K562 (cell line): Measurements from ENCODE around the gene CCL20. TPM values are rescaled to one million over a fixed set of nuclear protein-coding genes. Genes with fewer than 3 reads are reported as not detected.

Experiments used
- ATAC-seq: fragments of 200-7000 bp; cut with Tn5 transposase; 3 replicates; pipeline ENCODE4 v1.9.1; 2020; ENCODE audit warnings: moderate library complexity
- BruUV-seq: library from RNA; stranded (reverse); fragments of 400-500 nt; replicated peaks from 2 replicates; lab custom pipeline; 2021; lab: Mats Ljungman, UMichigan
- CTCF ChIA-PET: fragments of 300-600 bp; formaldehyde crosslinking; extraction: SDS; loops from one replicate; lab custom pipeline; 2021; ENCODE audit warnings: low intra/inter-chr PET ratio; lab: Yijun Ruan, JAX
- POLR2A ChIA-PET: fragments of 300-600, 350-650 bp; sonication (Branson Sonifier 250); formaldehyde crosslinking; extraction: SDS; loops from one replicate; lab custom pipeline; 2021; ENCODE audit warnings: antibody characterized with exemption, inconsistent platforms; lab: Yijun Ruan, JAX
- DNase-seq, 4 experiments: peaks; one replicate each; pipeline versions ENCODE4 v3.0.0 to v3.0.0-alpha.2; 2011 to 2018; ENCODE audit warnings: low spot score in 3 of 4, mixed read lengths in 3 of 4; ENCODE audit errors: extremely low read depth in 1 of 4
- FAIRE-seq: peaks from 2 replicates; lab custom pipeline; 2011; peaks lifted over from hg19 to GRCh38; lab: Jason Lieb, UNC
- H2AFZ ChIP-seq: 2 replicates; pipeline ENCODE4 v1.6.0; 2011; ENCODE audit warnings: low read depth, low read length, control low read depth, inconsistent platforms
- H3K27ac ChIP-seq: fragments of 200-600 bp; 3 replicates; pipeline ENCODE4 v1.8.0; 2011; ENCODE audit warnings: low read depth, mild to moderate bottlenecking, control low read depth, inconsistent platforms, low read length, moderate library complexity, mixed read lengths; ENCODE audit errors: extremely low read depth
- H3K27me3 ChIP-seq, 2 experiments: fragments of 300-600 bp in 1 of 2; 2 replicates in 1 of 2; 3 replicates in 1 of 2; pipeline versions ENCODE4 v1.6.0 to v1.8.0; 2011; ENCODE audit warnings: inconsistent platforms in 2 of 2, low read length in 2 of 2, mild to moderate bottlenecking in 1 of 2, mixed read lengths in 1 of 2, moderate library complexity in 1 of 2; ENCODE audit not compliant: control insufficient read depth in 2 of 2, insufficient read depth in 2 of 2
- H3K36me3 ChIP-seq: fragments of 300-600 bp; 3 replicates; pipeline ENCODE4 v1.8.0; 2011; ENCODE audit warnings: mild to moderate bottlenecking, low read length, inconsistent platforms; ENCODE audit not compliant: control insufficient read depth, insufficient read depth
- H3K4me1 ChIP-seq, 2 experiments: fragments of 200-600 bp in 1 of 2; replicated peaks in 1 of 2; 2 replicates in 1 of 2; 3 replicates in 1 of 2; pipeline versions ENCODE4 v1.5.1 to v1.8.0; 2011; ENCODE audit warnings: inconsistent platforms in 2 of 2, low read length in 2 of 2, mild to moderate bottlenecking in 1 of 2, mixed read lengths in 1 of 2, moderate library complexity in 1 of 2; ENCODE audit not compliant: control insufficient read depth in 2 of 2, insufficient read depth in 2 of 2
- H3K4me2 ChIP-seq: 2 replicates; pipeline ENCODE4 v1.6.1; 2011; ENCODE audit warnings: low read length, control low read depth, inconsistent platforms, mixed read lengths; ENCODE audit not compliant: insufficient read depth
- H3K4me3 ChIP-seq: fragments of 200-600 bp; sonication (generic), shearing (Covaris generic); 2 replicates; pipeline ENCODE4 v1.5.1; 2016; ENCODE audit warnings: control low read depth, inconsistent platforms
- H3K79me2 ChIP-seq: fragments of 200-600 bp; 3 replicates; pipeline ENCODE4 v1.8.0; 2011; ENCODE audit warnings: low read length, inconsistent platforms; ENCODE audit not compliant: control insufficient read depth, insufficient read depth
- H3K9ac ChIP-seq, 2 experiments: 2 replicates each; pipeline versions ENCODE4 v1.6.0 to v1.6.1; 2011; ENCODE audit warnings: low read depth in 2 of 2, low read length in 2 of 2, control low read depth in 1 of 2, inconsistent platforms in 1 of 2, mild to moderate bottlenecking in 1 of 2, mixed read lengths in 1 of 2; ENCODE audit not compliant: insufficient read depth in 1 of 2
- H3K9me1 ChIP-seq: one replicate; pipeline ENCODE4 v1.6.0; 2011; ENCODE audit warnings: inconsistent platforms, mild to moderate bottlenecking, low read length, moderate library complexity; ENCODE audit not compliant: control insufficient read depth, insufficient read depth
- H3K9me3 ChIP-seq: replicated peaks from 2 replicates; pipeline ENCODE4 v1.5.1; 2011; ENCODE audit warnings: low read depth, low read length, inconsistent platforms; ENCODE audit not compliant: control insufficient read depth, insufficient read depth
- H4K20me1 ChIP-seq: replicated peaks from 2 replicates; pipeline ENCODE4 v1.6.1; 2011; ENCODE audit warnings: low read length, inconsistent platforms, mixed read lengths; ENCODE audit not compliant: control insufficient read depth, insufficient read depth
- BHLHE40 ChIP-seq: IDR thresholded peaks from 2 replicates; pipeline ENCODE4 v1.6.1; 2011; ENCODE audit warnings: low read length, improper control_type of control experiment
- BRD9 ChIP-seq: fragments of 450-650 bp; IDR thresholded peaks from 2 replicates; pipeline ENCODE4 v1.6.1; 2018; ENCODE audit warnings: low read depth; ENCODE audit not compliant: partially characterized antibody
- FIP1L1 ChIP-seq: fragments of 200-400 bp; formaldehyde crosslinking; IDR thresholded peaks from 2 replicates; pipeline ENCODE4 v1.6.1; 2018; ENCODE audit warnings: mild to moderate bottlenecking, low read depth, low read length; ENCODE audit not compliant: poor library complexity, severe bottlenecking
- GABPA ChIP-seq: fragments of 200-800 bp; sonication (Bioruptor generic); conservative IDR thresholded peaks from 2 replicates; pipeline ENCODE4 v1.6.1; 2016; ENCODE audit warnings: low read depth, missing genetic modification characterization, missing compliant biosample characterization
- HDAC6 ChIP-seq: IDR thresholded peaks from 2 replicates; pipeline ENCODE4 v1.6.1; 2012; ENCODE audit warnings: low read depth, mild to moderate bottlenecking, control low read depth, inconsistent platforms, low read length, moderate library complexity
- KDM1A ChIP-seq, 2 experiments: fragments of 450-650 bp; IDR thresholded peaks; 2 replicates each; pipeline ENCODE4 v1.6.1; 2016; ENCODE audit warnings: mild to moderate bottlenecking in 2 of 2
- LEF1 ChIP-seq: fragments of 450-650 bp; IDR thresholded peaks from 2 replicates; pipeline ENCODE4 v1.6.1; 2016; ENCODE audit warnings: mild to moderate bottlenecking
- NUFIP1 ChIP-seq: fragments of 450-650 bp; IDR thresholded peaks from 2 replicates; pipeline ENCODE4 v1.6.1; 2018; ENCODE audit not compliant: partially characterized antibody
- SP1 ChIP-seq: sonication (generic); formaldehyde crosslinking; IDR thresholded peaks from 2 replicates; pipeline ENCODE4 v1.8.1; 2022; ENCODE audit warnings: mild to moderate bottlenecking, missing genetic modification reagents
- THRAP3 ChIP-seq: fragments of 450-650 bp; IDR thresholded peaks from 2 replicates; pipeline ENCODE4 v1.6.1; 2016; ENCODE audit warnings: mild to moderate bottlenecking, inconsistent platforms, borderline replicate concordance
- YBX1 ChIP-seq: fragments of 450-650 bp; IDR thresholded peaks from 2 replicates; pipeline ENCODE4 v1.7.1; 2016; ENCODE audit warnings: mild to moderate bottlenecking
- ZKSCAN3 ChIP-seq: fragments of 250-450 bp; sonication (Bioruptor Pico); IDR thresholded peaks from 2 replicates; pipeline ENCODE4 v1.4.0; 2020
- ZNF133 ChIP-seq: fragments of 250-450 bp; sonication (Bioruptor Pico); IDR thresholded peaks from 2 replicates; pipeline ENCODE4 v1.4.0; 2020; ENCODE audit warnings: mild to moderate bottlenecking
- ZNF174 ChIP-seq: fragments of 250-450 bp; sonication (Bioruptor Pico); IDR thresholded peaks from 2 replicates; pipeline ENCODE4 v1.4.0; 2020; ENCODE audit warnings: mild to moderate bottlenecking
- ZNF609 ChIP-seq: sonication (generic); formaldehyde crosslinking; IDR thresholded peaks from 2 replicates; pipeline ENCODE4 v1.8.1; 2023; ENCODE audit warnings: missing genetic modification reagents, mild to moderate bottlenecking, borderline replicate concordance
- WGBS: fragments of 100-300 bp; shearing (Covaris generic); methylation state at CpG from one replicate; pipeline ENCODE4 v1.1.6; 2016; ENCODE audit warnings: low coverage, mixed read lengths; ENCODE audit not compliant: insufficient coverage; ENCODE audit errors: missing lambda C conversion rate; 5-methylcytosine and 5-hydroxymethylcytosine counted together
- in situ Hi-C: fragments of 300-500 bp; cut with MboI; formaldehyde crosslinking; loops from 4 replicates; pipeline ENCODE4 v1.15.0; 2018; ENCODE audit warnings: inconsistent platforms, mixed read lengths
- intact Hi-C: fragments of 100-400 bp; cut with micrococcal nuclease; formaldehyde crosslinking; loops from 2 replicates; pipeline ENCODE4 v1.14.2; 2022
- polyA plus RNA-seq, 8 experiments: library from polyadenylated mRNA; depleted of rRNA in 4 of 8; stranded (reverse) in 5 of 8; unstranded in 3 of 8; fragments of >200 nt; fragmentation: Nextera tagmentation in 2 of 8; fragmentation: Illumina TruSeq in 1 of 8; extraction: Ambion mirVana in 2 of 8; extraction: Trizol in 1 of 8; gene quantifications; 2 replicates each; pipeline versions ENCODE4 v1.2.1 to v1.2.3, GENCODE V29; 2011 to 2014; ENCODE audit warnings: inconsistent platforms in 1 of 8, missing spikeins in 1 of 8
- total RNA-seq, 7 experiments: library from RNA; depleted of rRNA in 6 of 7; stranded (reverse); fragments of >200 nt in 6 of 7; fragmentation: Illumina TruSeq in 2 of 7; extraction: Trizol in 2 of 7; gene quantifications; 2 replicates each; pipeline versions ENCODE4 v1.2.1 to v1.2.3, GENCODE V29; 2011 to 2021; ENCODE audit warnings: low replicate concordance in 1 of 7

The CCL20 gene
- total and polyA plus RNA-seq, 9 of the 15 experiments (the other 6 are each of a cell fraction or from before 2014, with no cell fraction given) = 0.29 TPM; not detected in 8

GRCh38 chr2:227848586-227848985 lies 34.9 kb downstream of the CCL20 start:
- intact Hi-C loops = no loop called here
- no peak overlapping the region for H2AFZ ChIP-seq
- H3K9ac ChIP-seq = no peak overlapping the region
- no peak overlapping the region for H3K4me2 ChIP-seq
- no TSS peak for BruUV-seq
- H3K36me3 ChIP-seq = no peaks in the 10 kb centered on the region
- H3K27ac ChIP-seq = no peak overlapping the region
- 0% methylated on average over 3 of the region's 4 CpGs for WGBS
- no peak for DNase-seq
- no peaks in the 10 kb centered on the region for H3K9me1 ChIP-seq
- no peaks in the 10 kb centered on the region for H3K79me2 ChIP-seq
- no peaks in the 10 kb centered on the region for H3K9me3 ChIP-seq
- TF ChIP-seq YBX1 (no peak), THRAP3 (no peak), SP1 (no peak), BHLHE40 (no peak), KDM1A (IDR thresholded peaks at IDR 0.05) (no peak), FIP1L1 (no peak), ZNF133 (CRISPR knock-in tag) (no peak)
- TF ChIP-seq, all 486 proteins: peak for 0
- H4K20me1 ChIP-seq = no peaks in the 10 kb centered on the region
- no peaks in the 10 kb centered on the region for H3K27me3 ChIP-seq
- CTCF ChIA-PET = no interaction called here
- ATAC-seq (no peak), FAIRE-seq (no peak)
- in situ Hi-C loops = no loop called here
- H3K4me3 ChIP-seq = no peak overlapping the region
- POLR2A ChIA-PET = no interaction called here
- H3K4me1 ChIP-seq = no peaks in the 10 kb centered on the region

DNA sequence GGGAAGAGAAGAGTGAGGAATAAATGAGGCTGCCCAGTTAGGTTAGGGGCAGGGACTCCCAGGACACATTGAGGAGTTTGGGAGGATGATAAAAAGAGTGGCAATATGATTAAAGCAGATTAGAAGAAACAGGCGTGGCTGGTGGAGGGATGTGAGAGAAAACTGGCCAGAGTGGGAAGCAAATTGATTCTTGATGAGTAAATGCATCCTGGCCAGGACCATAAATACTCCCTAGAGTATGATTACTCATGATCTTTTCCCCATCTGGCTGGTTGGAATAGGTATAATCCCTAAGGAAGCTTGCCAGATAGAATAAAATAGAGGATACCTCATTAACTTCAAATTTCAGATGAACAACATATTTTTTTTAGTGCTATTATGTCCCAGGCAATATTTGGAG lies 36.3 kb downstream of the CCL20 start:
- Histone ChIP-seq H3K9me3 (no peaks in the 10 kb centered on the region), H3K27ac (no peak overlapping the region), H4K20me1 (no peaks in the 10 kb centered on the region), H3K4me1 (no peaks in the 10 kb centered on the region), H3K27me3 (no peaks in the 10 kb centered on the region), H3K9ac (no peak overlapping the region), H3K4me3 (no peak overlapping the region), H2AFZ (no peak overlapping the region), H3K79me2 (no peaks in the 10 kb centered on the region), H3K4me2 (no peak overlapping the region), H3K36me3 (no peaks in the 10 kb centered on the region), H3K9me1 (no peaks in the 10 kb centered on the region)
- WGBS = 0% methylated on average over 1 of the region's 1 CpG
- no peak for DNase-seq
- ChIA-PET POLR2A (no interaction called here), CTCF (no interaction called here)
- no peak for ATAC-seq
- BruUV-seq = no TSS peak
- no peak for FAIRE-seq
- intact Hi-C loops = no loop called here
- in situ Hi-C loops = no loop called here
- TF ChIP-seq ZKSCAN3 (CRISPR knock-in tag) (no peak), BRD9 (no peak), ZNF609 (CRISPR knock-in tag) (no peak), ZNF174 (no peak), HDAC6 (no peak), GABPA (no peak), NUFIP1 (no peak), LEF1 (no peak)
